NCI-H2029 (cell line): ENCODE results near the gene MEIS2.

Experiments
- DNase-seq: peaks from one replicate; lab custom pipeline; 2025; lab: John Stamatoyannopoulos, UW

MEIS2 gene

DNA sequence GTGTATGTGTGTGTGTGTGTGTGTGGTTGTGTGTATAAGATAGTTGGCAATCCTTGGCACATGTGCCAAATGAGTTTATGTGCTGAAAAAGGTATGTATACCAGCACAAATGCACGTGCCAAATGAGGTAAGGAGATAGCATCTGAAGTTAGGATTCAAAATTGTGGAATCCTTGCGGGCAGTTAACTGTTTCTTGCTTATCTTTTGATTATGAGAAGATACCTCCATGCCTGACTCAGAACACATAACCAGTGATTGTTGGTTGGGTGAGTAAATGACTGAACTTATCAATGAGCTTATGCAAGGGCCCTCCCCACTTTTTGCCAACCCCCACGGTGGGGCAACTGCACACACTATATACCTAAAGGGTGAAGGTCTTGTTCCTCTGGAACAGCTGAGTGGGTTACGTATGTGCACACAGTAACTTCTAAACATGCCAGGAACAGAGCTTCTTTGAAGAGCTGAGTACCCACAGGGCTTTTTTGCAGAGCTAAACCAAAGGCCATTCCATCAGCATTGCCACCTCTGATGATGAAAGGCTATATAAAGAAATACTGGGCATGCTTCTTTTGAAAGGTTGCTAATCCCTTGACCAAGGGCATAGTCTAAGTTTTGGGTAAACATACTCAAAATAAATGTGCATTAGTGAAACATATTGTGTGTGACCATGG lies 60.1 kb downstream of the MEIS2 start:
- no peak for DNase-seq

DNA sequence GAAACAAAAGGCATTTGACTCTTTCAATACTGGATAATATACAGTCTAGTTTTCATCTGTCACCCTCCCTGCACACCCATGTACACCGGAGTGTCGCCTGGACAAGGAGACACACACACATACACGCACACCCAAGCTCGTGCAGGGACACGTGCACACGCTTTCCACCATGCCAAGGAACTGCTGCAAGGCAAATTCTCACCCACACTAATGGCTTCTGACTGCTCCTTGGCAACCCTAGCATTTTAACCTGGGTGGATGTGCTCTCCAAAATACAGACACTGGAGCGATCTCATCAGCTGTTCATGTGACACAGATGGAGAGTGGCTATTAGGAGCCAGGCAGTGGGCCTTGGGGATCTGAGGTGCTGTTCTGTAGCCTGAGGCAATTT lies 61.6 kb downstream of the MEIS2 start:
- no peak for DNase-seq

DNA sequence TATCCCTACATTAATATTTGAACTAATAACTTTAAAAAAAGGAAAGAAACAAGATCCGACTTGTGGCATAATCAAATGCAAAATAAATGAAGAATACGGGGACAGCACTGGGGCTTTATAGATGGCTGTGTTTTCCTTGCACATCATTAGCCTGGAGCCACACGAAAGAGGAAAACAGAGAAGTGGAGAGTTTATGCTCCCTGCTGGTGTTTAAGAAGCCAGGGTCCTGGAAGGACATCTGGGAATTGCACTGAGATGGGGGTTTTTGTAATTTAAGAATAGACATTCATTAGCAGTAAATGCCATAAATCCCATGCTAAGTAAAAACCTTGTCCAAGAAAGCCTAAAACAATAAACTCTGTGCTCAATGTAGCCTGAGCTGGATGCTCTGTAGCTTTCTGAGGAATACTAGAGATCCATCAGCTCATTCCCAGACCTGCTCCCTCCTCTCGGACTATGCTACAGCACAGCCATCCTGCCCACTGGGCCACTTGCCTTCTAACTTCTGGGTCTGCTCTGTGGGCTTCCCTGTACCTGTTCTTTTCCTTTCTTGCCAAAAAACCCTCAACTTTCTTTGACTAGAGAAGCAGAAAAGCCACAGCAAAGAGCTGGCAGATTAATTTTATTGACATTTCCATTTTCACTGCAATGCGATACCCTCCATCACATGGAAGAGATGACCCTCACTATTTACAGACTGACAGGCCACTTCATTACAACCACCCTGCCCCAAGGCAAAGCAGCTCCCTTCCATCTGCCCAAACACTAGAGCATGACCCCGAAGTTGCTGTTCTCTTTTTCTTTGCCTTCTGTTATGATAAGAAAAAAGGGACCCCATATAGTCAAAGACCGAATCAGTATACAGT lies 62.3 kb downstream of the MEIS2 start:
- DNase-seq = no peak

DNA sequence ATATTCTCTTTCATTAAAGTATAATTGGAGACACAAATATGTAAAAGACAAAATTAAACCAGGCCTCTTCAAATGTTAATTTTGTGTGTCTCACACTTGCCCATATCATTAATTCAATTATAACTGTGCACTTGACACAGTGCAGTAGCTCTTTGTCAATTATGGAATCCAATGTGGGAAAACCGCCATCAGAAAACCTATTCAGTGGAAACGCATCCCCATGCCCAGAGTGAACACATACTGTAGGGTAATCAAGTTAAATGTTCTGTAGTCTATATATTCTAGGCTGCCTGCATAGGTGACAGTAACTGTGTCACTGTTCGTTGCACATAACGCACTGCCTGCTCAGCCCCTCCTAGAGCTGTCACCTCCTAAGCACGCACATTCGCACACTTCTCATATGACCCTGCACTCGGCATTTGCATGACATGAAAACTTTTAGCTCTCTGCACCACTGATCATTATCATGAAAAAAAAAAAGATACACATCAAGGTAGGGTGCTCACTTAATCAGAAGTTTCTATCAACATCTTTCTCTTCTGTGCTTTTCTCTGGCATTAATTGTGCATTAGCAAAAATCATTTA lies 63.2 kb downstream of the MEIS2 start:
- no peak for DNase-seq

DNA sequence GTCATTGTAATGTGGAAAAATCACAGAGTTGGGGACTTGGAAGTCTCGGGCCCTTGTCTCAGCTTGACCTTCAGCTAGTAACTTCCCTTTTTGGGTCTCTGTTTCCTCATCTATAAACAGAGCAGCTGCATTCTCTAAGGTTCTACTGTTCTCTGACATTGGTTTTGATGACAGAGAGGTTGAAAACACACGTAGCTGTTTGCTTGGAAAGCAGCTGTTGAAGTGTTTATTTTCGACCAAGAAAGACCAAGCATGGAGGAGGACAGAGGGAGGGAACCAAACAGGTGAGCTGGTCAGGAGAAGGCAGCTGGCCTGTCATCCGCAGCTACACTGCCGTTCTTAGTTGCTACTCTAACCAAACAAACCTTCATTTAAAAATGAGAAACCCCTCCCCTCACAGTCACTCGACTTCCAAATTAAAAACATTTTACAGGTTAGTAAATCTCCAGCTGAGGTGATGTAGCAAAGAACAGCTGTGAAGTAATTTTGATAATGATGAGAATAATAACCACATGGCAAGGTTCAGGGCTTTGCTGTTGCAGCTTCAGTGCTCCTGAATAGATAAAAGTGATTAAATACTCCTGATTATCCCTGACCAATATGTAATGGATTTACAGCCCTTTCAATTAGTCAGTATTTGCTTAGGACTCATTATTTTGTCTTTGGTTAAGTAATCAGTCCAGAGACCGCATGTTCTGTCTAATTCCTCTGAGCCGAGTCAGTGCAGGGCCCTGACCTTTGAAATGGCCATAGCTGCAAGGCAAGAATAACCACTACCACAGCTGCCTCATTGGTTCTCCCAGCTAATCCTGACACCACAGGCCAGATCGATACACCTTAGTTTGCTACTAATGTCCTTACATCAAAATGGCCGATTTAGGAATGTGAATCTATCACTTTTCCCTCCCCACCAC lies 65.3 kb downstream of the MEIS2 start:
- no peak for DNase-seq

DNA sequence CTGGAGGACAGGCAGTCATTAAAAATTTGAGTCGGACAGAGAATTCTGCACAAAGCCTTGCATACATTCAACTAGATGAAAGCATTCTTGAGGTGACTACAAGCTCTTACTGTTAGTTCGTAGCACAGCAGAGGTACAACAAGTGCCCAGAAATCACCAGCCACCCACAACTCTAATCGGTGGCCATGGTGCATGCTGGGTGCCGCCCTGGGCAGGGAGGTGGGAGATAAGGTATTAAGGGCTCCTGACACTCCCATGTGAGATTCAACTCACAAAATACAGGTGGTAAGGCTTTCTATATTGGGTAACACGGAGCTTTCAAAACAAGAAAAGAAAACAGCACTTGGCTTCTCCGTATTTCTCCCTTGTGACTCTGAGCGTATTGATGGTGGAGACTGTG lies 66.0 kb downstream of the MEIS2 start:
- no peak for DNase-seq

DNA sequence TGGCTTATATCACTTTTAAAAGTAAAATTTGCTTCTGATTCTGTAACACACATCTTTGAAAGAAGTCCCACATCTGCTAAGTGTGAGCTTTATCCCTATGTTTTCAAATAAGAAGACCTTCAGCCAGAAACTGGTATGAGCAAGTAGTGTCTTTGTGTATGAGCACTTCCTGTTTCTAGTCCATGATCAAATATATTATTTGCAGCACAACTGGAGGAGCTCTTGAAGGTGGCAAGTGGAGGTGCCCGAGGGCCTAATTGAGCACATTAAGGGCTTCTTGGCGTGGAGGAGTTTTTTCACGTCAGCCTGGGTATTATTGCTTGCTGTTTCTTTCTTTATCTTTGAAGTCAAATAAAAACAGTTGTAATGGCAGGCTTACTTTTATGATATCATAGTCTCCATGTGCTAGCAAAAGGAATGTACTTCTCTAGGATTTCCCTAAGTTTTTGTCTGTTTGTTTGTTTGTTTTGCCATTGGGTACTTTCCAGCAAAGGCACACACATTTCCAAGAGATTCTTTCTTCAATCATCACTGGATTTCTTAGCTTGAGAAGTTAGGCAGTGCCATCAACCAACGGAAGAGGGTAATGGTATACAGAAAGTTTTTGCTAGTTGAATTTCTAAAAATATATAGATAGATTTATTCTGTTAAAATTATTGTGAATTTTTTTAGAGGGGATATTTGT lies 68.1 kb downstream of the MEIS2 start:
- DNase-seq = peak; percentile 20

DNA sequence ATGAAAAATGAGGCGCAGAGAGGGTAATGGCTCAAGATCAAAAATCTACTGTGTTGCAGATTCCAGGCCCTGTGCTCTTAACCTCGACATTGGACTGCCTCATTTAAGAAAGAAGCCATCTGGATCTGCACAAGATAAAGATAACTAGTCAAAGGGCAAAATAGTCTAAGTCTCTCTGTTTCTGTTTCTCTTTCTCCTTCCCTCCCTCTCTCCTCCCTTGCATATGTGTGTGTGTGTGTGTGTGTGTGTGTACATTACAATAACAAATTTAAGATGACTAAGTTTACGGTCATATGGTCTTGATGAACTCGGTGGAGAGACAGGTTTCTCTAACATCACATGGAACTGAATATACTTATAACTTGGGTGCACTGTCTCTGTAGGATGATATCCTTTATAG lies 69.2 kb downstream of the MEIS2 start:
- DNase-seq = no peak

DNA sequence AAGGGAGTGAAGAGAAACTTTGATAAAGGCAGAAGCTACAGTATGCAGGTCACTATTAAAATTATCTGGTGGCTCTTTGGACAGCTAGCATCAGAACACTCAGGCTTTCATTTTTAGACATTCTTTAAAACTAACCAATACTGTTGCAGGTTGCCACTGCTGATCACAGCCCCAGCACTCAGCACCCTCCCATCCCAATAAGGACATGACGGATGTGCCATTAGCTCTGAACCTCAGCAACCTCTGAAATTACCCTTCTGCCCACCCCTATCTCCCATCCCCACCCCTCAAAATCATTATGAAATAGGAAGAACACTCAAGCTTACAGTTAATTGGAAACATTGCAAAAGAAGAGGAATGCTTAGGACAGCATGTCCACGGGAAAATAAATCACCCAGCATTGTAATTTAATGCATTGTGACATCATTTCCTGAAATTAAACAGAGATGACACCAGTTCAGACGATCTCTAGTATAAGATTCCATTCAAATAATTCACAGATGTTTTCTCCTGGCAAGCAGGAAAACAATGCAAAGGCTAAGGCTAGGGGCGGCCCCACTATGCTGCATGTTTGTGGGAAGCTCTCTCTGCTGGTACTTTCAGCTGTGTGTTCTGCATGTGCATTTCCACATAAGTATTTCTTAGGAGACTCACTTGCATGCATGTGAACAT lies 71.6 kb downstream of the MEIS2 start:
- no peak for DNase-seq

DNA sequence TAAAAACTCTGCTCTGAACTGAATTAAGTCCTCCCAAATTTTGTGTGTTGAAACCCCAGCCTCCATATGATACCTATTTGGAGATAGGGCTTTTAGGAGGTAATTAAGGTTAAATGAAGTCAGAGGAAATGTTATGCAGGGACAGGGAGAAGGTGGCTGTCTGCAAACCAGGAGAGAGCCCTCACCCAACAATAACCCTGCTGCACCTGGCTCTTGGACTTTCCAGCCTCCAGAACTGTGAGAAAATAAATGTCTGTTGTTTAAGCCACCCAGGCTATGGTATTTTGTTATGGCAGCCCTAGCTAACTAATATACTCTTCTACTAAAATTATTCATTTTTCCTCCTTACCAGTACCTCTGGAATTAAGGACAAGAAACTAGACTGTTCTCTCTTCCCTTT lies 79.5 kb downstream of the MEIS2 start:
- no peak for DNase-seq

DNA sequence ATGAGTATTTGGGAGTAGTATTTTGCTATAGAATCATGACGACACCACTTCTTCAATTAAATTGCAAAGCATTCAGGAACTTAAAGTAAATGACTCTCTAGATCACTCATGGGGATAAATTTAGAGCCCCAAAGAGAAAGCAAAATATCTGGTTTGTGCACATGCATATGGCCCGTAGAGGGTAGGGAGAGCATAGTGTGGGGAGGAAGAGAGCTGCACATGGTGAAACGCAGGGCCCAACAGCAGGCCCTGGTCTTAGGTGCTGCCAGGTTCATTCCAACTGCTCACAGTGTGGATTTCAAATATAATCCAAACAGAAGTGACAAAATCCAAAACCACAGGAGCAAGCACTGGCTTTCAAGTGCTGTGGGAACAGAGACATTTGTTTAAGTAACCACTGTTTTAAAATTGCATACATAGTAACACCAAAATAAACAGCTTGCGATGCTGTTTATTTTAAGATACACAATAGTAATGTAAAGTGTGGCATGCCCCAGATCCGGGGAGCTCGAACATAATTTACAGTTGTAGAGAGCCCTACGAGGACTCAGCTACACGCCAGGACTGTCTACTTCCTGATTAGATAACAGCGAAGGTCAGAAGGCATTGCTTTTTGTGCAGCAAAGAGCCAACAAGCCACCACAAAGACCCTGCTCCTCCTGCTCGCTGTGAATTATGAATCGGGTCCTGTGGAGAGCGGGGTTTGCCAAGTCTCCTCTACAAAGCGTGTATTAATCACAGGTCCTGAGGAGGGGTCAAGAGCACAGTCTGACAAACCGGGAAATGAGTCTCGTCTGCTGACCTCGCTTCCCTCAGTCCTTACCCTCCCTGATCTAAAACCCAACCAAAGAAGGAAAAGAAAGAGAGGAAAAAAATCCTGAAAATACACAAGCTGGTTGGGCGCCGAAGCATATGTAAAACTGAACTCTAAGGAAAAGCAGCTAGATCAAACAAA lies 80.6 kb downstream of the MEIS2 start:
- peak; percentile 71 for DNase-seq

DNA sequence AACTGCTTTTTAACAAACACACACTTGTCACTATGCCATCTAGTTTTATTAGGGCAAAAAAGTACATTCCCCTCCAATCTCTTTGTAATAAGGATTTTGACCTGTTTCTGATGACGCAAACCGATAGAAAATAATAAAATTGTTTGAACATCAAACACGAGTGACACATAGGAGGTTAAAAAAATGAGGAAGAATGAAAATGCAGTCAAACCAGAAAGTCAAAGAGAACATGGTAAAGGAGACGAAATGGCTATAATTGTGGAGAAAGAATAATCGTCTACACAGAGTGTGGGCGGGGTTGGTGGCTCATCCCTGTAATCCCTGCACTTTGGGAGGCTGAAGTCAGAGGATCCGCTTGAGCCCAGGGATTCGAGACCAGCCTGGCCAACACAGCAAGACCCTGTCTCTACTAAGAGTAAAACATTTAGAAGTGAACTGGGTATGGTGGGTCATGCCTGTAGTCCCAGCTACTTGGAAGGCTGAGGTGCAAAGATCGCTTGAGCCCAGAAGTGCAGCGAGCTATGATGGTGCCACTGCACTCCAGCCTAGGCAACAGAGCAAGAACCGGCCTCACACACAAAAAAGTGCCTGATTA lies 83.2 kb downstream of the MEIS2 start:
- DNase-seq = no peak

DNA sequence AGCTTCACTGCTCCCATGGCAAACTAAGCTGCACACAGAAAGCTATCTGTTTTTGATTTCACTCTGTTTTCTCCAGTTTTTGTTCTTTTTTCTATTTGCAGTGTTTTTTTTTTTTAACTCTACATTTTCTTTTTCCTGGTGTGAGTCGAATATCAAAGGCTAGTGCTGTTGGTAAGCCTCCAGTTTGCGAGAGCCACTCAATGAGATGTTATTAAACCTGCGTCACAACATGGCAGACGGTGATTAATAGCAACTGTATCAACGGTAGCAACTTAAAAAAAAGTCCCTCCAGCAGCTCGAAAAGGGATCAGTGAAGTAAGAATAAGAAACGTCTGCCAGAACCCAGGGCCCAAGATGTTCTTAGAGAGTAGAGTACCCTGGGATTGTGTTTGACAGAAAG lies 84.1 kb downstream of the MEIS2 start:
- no peak for DNase-seq

DNA sequence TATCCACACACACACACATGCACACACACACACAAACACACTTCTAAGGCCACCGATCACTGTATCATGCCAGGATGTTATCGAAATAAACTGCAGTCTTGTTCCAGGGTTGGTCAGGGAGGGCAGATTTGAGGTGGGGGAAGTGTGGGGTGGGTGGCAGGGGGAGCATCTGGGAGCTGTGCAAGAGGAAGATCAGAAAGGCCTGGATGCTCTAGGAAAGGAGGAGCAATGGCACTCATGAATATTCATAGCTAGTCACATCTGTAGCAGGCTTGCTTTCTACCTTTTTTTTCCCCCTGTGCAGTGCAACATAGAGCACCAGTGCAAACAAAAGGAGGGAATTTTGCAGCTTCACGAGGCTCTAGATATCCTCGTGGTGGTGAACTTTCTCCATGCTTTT lies 84.9 kb downstream of the MEIS2 start:
- DNase-seq = no peak

DNA sequence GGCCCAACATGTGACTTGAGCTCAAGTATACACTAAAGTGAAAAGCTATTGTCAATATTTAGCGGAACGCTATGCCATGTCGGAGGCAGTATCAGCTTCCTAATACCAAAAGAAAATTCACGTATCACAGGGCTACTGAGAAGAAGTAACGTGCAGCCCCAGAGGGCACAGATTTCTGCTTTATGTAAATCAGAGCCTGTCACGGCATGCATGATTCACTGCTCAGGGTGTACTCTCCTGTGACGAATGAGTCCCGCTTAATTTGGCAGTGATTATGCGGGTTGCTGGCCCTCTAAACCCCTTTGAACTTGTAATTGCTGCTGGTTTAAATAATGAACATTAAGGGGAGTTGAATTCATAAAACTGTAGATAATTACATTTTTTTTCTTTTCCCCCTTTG lies 85.3 kb downstream of the MEIS2 start:
- DNase-seq = no peak

DNA sequence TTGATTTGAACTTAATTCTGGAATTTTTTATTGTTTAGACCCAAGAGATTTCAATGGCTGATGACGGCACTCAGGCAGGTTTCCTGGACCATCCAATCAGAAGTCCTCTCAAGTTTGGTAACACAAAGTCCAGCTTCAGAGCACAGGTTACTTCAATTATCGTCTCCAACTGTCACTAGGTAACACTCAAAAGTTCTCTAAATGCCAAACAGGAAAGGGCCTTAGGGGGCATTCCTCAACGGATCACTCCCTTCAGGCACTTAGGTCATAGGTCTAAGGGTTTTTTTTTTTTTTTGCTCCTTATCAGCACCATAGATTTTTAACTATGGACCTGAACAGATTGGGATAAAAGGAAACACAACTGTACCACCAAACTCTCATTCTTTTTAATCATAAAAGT lies 85.8 kb downstream of the MEIS2 start:
- no peak for DNase-seq

DNA sequence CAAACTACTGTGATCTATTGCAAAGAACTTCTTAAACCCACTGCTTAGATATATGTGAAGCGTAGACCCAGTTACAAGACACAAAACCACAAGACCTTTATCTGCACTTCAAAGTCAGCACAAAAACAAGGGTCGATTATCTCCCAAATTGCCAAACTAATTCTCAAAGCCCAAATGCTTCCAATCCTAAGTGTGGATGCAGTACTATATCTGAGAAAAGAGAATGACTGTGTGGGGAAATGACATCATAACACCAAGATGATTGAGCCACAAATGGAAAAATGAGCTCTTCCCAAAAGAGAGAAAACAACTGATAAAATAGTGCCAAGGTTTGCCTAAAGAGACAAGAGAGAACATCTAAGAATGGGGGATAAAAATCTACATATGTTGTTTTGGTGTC lies 86.2 kb downstream of the MEIS2 start:
- no peak for DNase-seq

DNA sequence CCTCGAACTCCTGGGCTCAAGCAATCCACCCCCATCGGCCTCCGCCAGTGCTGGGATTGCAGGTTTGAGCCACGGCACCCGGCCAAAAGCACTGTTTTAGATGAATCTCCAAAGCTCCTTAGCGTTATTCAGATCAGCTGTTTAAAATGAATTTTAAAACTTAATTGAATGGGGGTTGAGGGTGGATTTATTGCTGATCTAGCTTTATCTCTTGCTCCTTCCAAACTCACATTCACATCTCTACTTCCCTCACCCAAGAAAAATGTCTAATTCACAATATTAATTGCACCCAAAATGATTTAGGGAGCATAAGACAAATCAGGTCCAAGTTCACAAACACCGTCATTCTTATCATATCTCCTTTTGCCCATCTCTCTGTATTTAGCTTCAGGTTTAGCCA lies 89.8 kb downstream of the MEIS2 start:
- no peak for DNase-seq

DNA sequence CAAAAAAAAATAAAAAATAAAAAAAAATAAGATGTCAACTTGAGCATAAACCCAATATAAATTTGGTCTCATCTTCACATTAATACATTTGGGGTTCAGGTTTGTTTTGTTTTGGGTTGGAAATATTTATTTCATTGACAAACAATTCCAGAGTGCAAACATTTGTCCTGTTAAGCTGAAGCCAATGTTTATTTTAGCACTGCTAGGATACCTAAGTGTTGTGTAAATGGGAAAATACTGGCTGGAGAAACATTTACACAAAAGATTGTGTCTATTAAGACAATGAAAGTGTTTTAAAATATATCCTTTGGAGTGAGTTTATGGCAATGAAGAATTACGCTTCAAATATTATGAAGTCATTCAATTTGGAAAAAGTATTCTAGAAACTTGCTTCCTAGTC lies 91.1 kb downstream of the MEIS2 start:
- no peak for DNase-seq

DNA sequence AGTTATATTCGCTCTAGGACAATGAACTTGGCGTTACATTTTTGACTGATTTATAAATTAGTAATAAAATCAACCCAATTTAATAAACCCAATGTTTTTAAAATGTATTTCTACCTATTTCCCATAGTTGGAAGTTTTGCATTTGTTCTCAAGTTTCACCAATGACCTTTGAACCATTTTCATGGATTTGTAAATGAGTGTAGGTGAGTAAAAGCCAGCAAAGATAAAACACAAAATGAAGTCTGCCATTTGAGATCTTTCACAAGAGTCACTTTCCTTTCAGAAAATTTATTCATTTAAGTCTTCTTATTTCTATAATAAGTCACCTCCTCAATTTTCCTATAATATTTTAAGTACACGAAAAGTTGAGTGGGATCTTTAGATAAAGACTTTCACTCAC lies 92.1 kb downstream of the MEIS2 start:
- DNase-seq = no peak
